Lung (tissue), 12 donors: ENCODE data around the gene B4GALNT4. TPM values are rescaled to one million over a fixed set of nuclear protein-coding genes. Genes with fewer than 3 reads are reported as not detected.
"Not testable (repeated sequence)": the region's sequence is repeated elsewhere in the genome, so short reads cannot be mapped to it uniquely, and the experiment has no call there.

ENCODE experiments used
- ATAC-seq: fragments of 200-7000 bp; cut with Tn5 transposase; one replicate; pipeline ENCODE4 v1.9.1; 2020; ENCODE audit warnings: moderate number of reproducible peaks; ENCODE audit not compliant: insufficient read depth, low FRiP score
- DNase-seq, 3 donors: peaks; one replicate each; pipeline ENCODE4 v3.0.0-alpha.2; 2013 to 2017
- H3K27ac ChIP-seq, 2 donors: one replicate each; pipeline ENCODE4 v1.5.1; 2013; ENCODE audit warnings: mild to moderate bottlenecking in 2 of 2, moderate library complexity in 2 of 2, control low read depth in 1 of 2, inconsistent platforms in 1 of 2, low read depth in 1 of 2, low read length in 1 of 2
- H3K27me3 ChIP-seq, 3 donors: one replicate each; pipeline ENCODE4 v1.5.1; 2013; ENCODE audit warnings: low read length in 2 of 3; ENCODE audit not compliant: control insufficient read depth in 3 of 3, insufficient read depth in 3 of 3
- H3K36me3 ChIP-seq, 4 donors: one replicate each; pipeline ENCODE4 v1.5.1; 2013; ENCODE audit warnings: low read length in 4 of 4, mild to moderate bottlenecking in 1 of 4, moderate library complexity in 1 of 4; ENCODE audit not compliant: control insufficient read depth in 4 of 4, insufficient read depth in 4 of 4
- H3K4me1 ChIP-seq, 5 donors: one replicate each; pipeline ENCODE4 v1.5.1; 2013; ENCODE audit warnings: low read length in 5 of 5, mild to moderate bottlenecking in 2 of 5, moderate library complexity in 1 of 5; ENCODE audit not compliant: control insufficient read depth in 5 of 5, insufficient read depth in 5 of 5
- H3K4me3 ChIP-seq: one replicate; pipeline ENCODE4 v1.5.1; 2013; ENCODE audit warnings: mild to moderate bottlenecking, control low read depth, moderate library complexity
- H3K9ac ChIP-seq, 2 donors: one replicate each; pipeline ENCODE4 v1.5.1; 2013; ENCODE audit warnings: low read length in 2 of 2, control low read depth in 1 of 2; ENCODE audit not compliant: insufficient read depth in 1 of 2
- H3K9me3 ChIP-seq, 4 donors: one replicate each; pipeline ENCODE4 v1.5.1; 2013; ENCODE audit warnings: low read length in 3 of 4, mild to moderate bottlenecking in 1 of 4, moderate library complexity in 1 of 4; ENCODE audit not compliant: control insufficient read depth in 4 of 4, insufficient read depth in 3 of 4
- WGBS, 2 donors: extraction: QIAGEN DNeasy Blood & Tissue Kit; methylation state at CpG; one replicate each; pipeline ENCODE4 v1.1.7; 2013; 5-methylcytosine and 5-hydroxymethylcytosine counted together
- polyA plus RNA-seq, 2 donors: library from polyadenylated mRNA; stranded (reverse); fragments of 200-250 nt; gene quantifications; one replicate each; pipeline ENCODE4 v1.2.1, GENCODE V29; 2013
- total RNA-seq, 2 donors: library from RNA; depleted of rRNA in 1 of 2; stranded (reverse); fragments of >200 nt in 1 of 2; gene quantifications; one replicate each; pipeline ENCODE4 v1.2.1, GENCODE V29; 2014 to 2021
- TF ChIP-seq, protein P1 (sequence below): IDR thresholded peaks from 2 replicates; pipeline ENCODE4 v1.5.1; 2012; ENCODE audit warnings: mild to moderate bottlenecking; ENCODE audit errors: control extremely low read depth, extremely low read depth
- donor health status: control.
- donor health status: control.
- donor health status: Bipolar disorder and iron deficiency.
- donor health status: healthy.
- donor health status: DM: yes; HTN: yes; CAD: no.

The B4GALNT4 gene
- total and polyA plus RNA-seq, 4 donors, result 1.4 to 6.8 (median 3.3) TPM

DNA sequence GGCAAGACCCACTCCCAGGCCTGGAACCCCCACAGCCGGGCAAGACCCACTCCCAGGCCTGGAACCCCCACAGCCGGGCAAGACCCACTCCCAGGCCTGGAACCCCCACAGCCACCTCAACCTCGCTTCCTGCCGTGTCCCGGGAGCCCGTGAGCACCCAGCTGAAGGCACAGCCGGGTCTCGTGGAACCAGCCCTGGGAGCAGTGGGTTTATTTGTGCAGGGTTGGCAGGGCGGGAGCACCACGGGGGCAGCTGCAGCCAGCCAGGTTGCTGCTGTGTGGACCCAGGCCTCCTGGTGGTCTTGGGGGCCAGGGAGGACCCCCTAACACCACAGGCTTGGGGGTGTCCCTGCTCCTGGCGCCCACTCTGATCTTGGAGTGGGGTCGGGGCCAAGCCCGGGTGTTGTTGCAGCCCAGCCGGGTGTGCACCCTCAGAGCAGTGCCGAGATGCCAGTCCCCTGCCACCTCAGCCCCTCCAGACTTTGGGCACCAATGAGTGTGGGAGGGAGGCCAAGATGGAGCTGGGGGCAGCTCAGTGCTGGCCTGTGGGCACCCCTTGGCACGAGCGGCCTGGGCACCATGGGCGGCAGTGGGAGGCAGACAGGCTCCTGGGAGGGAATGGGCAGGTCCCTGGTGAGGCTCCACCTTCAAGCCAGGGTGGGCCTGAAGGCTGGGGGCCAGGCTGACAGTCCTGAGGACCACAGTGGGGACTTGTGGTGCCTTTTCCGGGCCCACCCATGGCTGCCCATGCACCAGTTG lies 16.5 kb downstream of the B4GALNT4 start:
- Histone ChIP-seq H3K9me3 (peaks cover 0 to 12% (median 4%) of the 10 kb centered on the region in 4 donors), H3K27ac (no peak overlapping the region), H3K9ac (no peak overlapping the region), H3K4me3 (no peak overlapping the region), H3K36me3 (no peaks in the 10 kb centered on the region), H3K27me3 (no peaks in the 10 kb centered on the region), H3K4me1 (peaks cover 0 to 4% (median 0%) of the 10 kb centered on the region in 5 donors)
- TF ChIP-seq, protein P1, sequence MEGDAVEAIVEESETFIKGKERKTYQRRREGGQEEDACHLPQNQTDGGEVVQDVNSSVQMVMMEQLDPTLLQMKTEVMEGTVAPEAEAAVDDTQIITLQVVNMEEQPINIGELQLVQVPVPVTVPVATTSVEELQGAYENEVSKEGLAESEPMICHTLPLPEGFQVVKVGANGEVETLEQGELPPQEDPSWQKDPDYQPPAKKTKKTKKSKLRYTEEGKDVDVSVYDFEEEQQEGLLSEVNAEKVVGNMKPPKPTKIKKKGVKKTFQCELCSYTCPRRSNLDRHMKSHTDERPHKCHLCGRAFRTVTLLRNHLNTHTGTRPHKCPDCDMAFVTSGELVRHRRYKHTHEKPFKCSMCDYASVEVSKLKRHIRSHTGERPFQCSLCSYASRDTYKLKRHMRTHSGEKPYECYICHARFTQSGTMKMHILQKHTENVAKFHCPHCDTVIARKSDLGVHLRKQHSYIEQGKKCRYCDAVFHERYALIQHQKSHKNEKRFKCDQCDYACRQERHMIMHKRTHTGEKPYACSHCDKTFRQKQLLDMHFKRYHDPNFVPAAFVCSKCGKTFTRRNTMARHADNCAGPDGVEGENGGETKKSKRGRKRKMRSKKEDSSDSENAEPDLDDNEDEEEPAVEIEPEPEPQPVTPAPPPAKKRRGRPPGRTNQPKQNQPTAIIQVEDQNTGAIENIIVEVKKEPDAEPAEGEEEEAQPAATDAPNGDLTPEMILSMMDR, result no peak
- WGBS, 2 donors, result 91 to 96% methylated on average over 18 to 19 of the region's 19 CpGs
- ATAC-seq (no peak), DNase-seq (no peak)

GRCh38 chr11:386483-386882 lies 17.2 kb downstream of the B4GALNT4 start:
- ATAC-seq, result no peak
- 92 to 93% methylated on average over 6 of the region's 6 CpGs for WGBS, 2 donors
- TF ChIP-seq, protein P1, result no peak

GRCh38 chr11:387193-387793 lies 18.0 kb downstream of the B4GALNT4 start:
- no peak overlapping the region for H3K4me3 ChIP-seq
- H3K4me1 ChIP-seq, result peaks cover 0 to 4% (median 0%) of the 10 kb centered on the region in 5 donors
- TF ChIP-seq, protein P1, result no peak
- ATAC-seq (no peak), DNase-seq (no peak)
- peaks cover 0 to 12% (median 4%) of the 10 kb centered on the region in 4 donors for H3K9me3 ChIP-seq
- H3K27me3 ChIP-seq, result no peaks in the 10 kb centered on the region
- H3K9ac ChIP-seq, result no peak overlapping the region
- H3K36me3 ChIP-seq, result no peaks in the 10 kb centered on the region
- 44 to 49% methylated on average over 4 of the region's 4 CpGs for WGBS, 2 donors
- no peak overlapping the region for H3K27ac ChIP-seq

More at GRCh38 chr11:386483-386882, 17.2 kb downstream of the B4GALNT4 start:
- Histone ChIP-seq H3K9me3 (peaks cover 0 to 12% (median 4%) of the 10 kb centered on the region in 4 donors), H3K4me3 (no peak overlapping the region), H3K27ac (no peak overlapping the region), H3K9ac (no peak overlapping the region), H3K4me1 (peaks cover 0 to 4% (median 0%) of the 10 kb centered on the region in 5 donors), H3K36me3 (no peaks in the 10 kb centered on the region), H3K27me3 (no peaks in the 10 kb centered on the region)
- DNase-seq, result no peak

GRCh38 chr11:389369-389768 lies 20.1 kb downstream of the B4GALNT4 start:
- DNase-seq, ATAC-seq, H3K4me1 ChIP-seq, H3K4me3 ChIP-seq, H3K27me3 ChIP-seq, H3K9ac ChIP-seq, H3K27ac ChIP-seq, H3K36me3 ChIP-seq: not testable (repeated sequence)
- 60 to 88% methylated on average over 14 to 17 of the region's 17 CpGs for WGBS, 2 donors
- H3K9me3 ChIP-seq, result peaks cover 0 to 12% (median 4%) of the 10 kb centered on the region in 4 donors
